ENCODE data around the gene MYBPC2.
"Not testable (repeated sequence)": the region's sequence is repeated elsewhere in the genome, so short reads cannot be mapped to it uniquely, and the experiment has no call there.

The MYBPC2 gene

GRCh38 chr19:50427997-50428425 is 4.7 kb upstream of the MYBPC2 start:
- DNase-seq (ENCODE audit: low read depth, low spot score): no peak

DNA sequence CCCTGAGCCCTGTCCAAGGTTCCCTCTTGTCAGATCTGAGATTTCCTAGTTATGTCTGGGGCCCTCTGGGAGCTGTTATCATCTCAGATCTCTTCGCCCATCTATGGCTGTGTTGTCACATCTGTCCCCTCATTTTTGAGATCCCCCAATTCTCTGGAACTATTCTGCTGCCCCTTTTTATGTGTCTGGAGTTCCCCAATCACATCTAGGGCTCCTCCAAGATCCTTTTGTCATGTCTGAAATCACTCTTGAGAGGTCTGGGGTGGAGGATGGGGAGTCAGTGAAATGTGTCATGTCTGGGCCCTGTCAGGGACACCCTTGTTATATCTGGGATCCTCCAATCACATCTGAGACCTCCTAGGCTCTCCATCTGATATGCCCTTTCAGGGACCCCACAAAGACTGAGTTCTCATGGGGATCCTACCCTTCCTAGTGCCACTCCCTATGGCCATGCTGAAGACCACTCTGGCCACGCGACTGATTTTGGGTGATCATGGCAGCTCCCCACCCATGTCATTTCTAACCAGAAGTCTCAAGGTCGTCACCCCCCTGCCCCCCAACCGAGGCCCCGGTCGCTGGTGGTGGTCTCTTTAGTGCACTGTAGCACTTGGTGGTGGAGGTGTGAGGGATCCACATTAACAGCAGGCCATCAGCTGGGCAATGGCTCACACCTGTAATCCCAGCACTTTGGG is 3.8 kb upstream of the MYBPC2 start:
- DNase-seq (ENCODE audit: low read depth, low spot score): no peak

DNA sequence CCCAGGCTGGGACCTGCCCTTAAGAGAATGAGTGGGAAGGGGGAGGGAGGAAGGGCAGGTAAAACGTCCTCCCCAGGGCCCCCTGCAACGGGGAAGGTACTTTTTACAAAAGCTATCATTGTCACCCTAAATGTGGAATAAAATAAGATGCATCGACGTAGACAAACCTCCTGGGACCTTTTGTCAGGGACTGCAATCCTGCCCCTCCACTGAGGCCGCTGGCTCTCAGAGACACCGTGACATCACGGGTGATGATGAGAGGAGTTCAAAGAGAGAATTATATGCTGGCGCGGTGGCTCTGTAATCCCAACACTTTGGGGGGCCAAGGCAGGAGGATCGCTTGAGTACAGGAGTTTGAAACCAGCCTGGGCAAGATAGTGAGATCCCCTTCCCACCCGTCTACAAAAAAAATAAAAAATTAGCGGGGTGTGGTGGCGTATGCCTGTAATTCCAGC is 1.8 kb upstream of the MYBPC2 start:
- no peak for DNase-seq (ENCODE audit: low read depth, low spot score)

- DNase-seq (ENCODE audit: low read depth, low spot score): peak; percentile 50
Observed at GRCh38 chr19:50431343-50432220, 1.1 kb upstream of the MYBPC2 start.

GRCh38 chr19:50433201-50434180 is 799 bp downstream of the MYBPC2 start:
- no peak for DNase-seq (ENCODE audit: low read depth, low spot score)

- no peak for DNase-seq (ENCODE audit: low read depth, low spot score)
Observed at GRCh38 chr19:50434525-50434924, 1.8 kb downstream of the MYBPC2 start.

GRCh38 chr19:50435221-50435620 is 2.5 kb downstream of the MYBPC2 start:
- DNase-seq (ENCODE audit: low read depth, low spot score): no peak

GRCh38 chr19:50435627-50436026 is 2.9 kb downstream of the MYBPC2 start:
- no peak for DNase-seq (ENCODE audit: low read depth, low spot score)

DNA sequence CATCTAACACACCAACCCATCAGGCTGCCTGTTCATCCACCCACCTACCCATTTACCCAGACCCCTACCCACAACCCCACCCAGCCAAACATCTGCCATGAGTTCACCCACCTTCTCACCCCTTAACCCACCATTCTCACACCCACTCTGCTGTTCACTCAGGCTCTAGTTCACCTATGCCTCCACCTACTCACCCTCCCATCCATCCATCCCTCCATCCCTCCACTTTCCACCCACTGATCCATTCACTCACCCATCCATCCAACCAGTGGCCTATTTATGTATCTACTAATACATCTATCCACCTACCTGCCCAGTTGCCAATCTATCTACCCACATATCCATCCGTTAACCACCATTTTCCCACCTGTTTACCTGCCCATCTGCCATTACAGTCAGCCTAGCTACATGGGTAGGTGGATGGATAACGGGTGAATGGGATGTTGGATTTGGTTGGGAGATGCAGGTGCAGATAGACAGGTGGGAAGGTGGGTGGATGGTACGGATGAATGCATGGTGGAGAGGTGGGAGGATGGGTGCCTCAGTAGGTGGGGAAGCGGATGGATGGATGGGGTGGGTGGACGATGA is 5.3 kb downstream of the MYBPC2 start:
- no peak for DNase-seq (ENCODE audit: low read depth, low spot score)

DNA sequence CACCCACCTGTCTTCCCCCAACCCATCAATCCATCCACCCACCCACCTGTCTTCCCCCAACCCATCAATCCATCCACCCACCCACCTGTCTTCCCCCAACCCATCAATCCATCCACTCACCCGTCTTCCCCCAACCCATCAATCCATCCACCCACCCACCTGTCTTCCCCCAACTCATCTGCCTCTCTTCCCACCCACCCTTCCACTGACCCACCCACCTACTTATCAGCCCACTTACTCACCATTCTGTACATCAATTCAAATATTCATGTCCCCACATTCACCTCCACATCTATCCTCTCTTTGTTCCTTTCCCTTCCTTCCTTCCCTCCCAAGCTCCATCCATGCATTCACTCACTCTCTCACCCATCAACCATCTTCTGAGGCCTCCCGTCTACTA is 6.4 kb downstream of the MYBPC2 start:
- not testable (repeated sequence) for DNase-seq (ENCODE audit: low read depth, low spot score)

- no peak for DNase-seq (ENCODE audit: low read depth, low spot score)
Observed at GRCh38 chr19:50444059-50444458, 11.4 kb downstream of the MYBPC2 start.

DNA sequence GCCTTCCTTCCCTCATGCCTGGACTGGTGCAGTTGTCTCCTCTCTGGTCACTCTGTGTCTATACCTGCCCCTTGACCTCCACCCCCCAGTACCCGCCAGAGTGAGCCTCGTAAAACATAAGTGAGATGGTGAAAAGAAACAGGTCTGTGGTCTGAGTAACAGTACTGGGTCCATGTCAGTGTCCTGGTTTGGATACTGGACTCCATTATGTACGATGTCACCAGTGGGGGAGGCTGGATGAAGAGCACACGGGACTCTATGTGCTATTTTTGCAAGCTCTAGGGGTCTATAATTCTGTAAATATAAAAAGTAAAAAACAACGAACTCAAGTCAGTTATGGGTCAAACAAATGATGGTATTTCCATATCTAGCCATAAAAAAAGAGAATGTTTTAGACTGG is 14.4 kb downstream of the MYBPC2 start:
- no peak for DNase-seq (ENCODE audit: low read depth, low spot score)

- DNase-seq (ENCODE audit: low read depth, low spot score): no peak
Observed at GRCh38 chr19:50447750-50448149, 15.1 kb downstream of the MYBPC2 start.

- no peak for DNase-seq (ENCODE audit: low read depth, low spot score)
Observed at GRCh38 chr19:50449236-50449899, 16.7 kb downstream of the MYBPC2 start.

DNA sequence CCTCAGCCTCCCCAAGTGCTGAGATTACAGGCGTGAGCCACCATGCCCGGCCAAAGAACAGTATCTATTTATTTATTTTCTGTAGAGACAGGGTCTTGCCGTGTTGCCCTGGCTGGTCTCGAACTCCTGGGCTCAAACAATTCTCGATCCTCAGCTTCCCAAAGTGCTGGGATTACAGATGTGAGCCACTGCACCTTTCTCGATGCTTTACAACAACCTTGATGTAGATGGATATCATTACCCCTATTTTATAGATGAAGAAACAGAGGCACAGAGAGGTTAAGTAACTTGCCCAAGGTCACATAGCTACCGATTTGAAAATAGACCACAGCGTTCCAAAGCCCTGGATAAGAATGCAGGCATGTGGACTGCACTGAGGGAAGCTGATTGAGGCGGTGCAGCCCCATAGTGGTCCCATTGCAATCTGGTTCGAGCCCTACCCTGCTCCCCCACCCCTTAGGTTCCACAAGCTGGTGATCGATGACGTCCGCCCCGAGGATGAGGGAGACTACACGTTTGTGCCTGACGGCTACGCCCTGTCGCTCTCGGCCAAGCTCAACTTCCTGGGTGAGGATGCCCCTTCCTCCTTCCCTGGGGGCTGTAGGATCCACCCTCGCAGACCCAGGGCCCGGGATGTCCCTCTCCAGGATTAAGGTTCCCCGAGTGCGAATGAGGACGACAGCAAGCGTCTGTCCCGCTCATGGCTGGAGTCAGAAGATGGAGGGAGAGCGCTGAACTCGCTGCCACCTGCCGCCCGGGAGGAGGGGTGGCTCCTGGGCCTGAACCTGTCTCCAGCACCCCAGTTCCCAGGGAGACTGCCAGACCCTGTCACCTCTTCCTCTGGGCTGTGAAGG is 17.9 kb downstream of the MYBPC2 start:
- no peak for DNase-seq (ENCODE audit: low read depth, low spot score)

DNA sequence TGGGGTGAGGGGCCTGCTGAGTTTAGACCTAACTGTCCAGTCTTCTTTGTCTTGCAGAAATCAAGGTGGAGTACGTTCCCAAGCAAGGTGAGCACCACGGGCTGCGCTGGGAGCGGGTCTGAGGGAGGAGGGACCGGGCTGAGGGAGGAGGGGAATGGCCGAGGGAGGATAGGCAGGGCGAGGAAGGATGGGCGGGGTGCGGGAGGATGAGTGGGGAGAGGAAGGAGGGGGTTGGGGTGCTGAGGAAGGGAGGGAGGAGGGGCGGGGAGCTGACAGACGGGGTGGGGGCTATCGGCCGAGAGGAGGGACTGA is 18.5 kb downstream of the MYBPC2 start:
- DNase-seq (ENCODE audit: low read depth, low spot score): no peak

DNA sequence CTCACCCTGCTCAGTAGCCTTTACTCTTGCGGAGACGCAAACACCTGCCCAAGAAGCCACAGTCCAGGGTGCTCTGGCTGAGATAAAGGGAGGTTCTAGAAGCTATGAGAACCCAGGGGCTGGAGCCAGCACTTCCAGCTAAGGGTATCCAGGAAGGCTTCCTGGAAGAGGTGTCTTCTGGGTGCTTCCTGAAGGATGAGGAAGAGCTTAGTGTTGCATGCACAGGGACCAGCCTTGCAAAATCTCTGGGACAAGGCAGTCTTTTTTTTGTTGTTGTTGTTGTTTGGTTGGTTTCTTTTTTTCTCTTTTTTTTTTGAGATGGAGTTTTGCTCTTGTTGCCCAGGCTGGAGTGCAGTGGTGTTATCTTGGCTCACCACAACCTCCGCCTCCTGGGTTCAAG is 20.6 kb downstream of the MYBPC2 start:
- DNase-seq (ENCODE audit: low read depth, low spot score): no peak

DNA sequence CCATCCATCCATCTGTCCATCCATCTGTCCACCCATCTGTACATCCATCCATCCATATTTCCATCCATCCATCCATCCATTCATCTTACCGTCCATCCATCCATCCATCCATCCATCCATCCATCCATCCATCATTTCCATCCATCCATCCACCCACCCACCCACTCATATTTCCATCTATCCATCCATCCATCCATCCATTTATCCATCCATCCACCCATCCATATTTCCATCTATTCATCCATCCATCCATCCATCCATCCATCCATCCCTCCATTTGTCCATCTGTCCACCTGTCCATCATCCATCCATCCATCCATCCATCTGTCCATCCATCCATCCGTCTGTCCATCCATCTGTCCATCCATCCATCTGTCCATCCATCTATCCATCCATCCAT is 23.3 kb downstream of the MYBPC2 start:
- no peak for DNase-seq (ENCODE audit: low read depth, low spot score)

DNA sequence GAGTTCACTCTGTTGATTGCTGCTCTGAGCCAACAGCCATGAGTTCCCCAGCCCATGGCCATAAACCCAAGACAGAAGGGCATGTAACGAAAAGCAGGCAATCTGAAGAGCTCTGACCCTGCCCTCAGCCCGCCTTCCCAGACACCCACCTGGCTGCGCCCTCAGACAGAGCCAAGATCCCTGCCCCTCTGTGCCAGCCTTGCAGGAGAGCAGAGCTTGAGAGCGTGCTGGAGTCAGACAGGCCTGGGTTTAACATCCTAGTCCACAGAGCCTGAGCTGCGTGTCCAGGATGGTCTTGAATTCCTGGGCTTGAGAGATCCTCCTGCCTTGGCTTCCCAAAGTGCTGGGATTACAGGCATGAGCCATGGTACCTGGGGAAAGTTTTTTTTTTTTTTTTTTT is 24.6 kb downstream of the MYBPC2 start:
- DNase-seq (ENCODE audit: low read depth, low spot score): no peak

Measured in iPS DF 19.7 (cell line).